ENCODE data around the gene MAP4K1.
"Not testable (repeated sequence)": the region's sequence is repeated elsewhere in the genome, so short reads cannot be mapped to it uniquely, and the experiment has no call there.

Gene MAP4K1

GRCh38 chr19:38565691-38566105 is 52.1 kb downstream of the MAP4K1 start:
- no peak for DNase-seq

- peak; percentile 43 to 50 for DNase-seq
These were observed 52.6 kb downstream of the MAP4K1 start for GRCh38 chr19:38564981-38565690.

- no peak for DNase-seq
These were observed 54.3 kb downstream of the MAP4K1 start for GRCh38 chr19:38563475-38563874.

- DNase-seq = no peak
These were observed 55.7 kb downstream of the MAP4K1 start for GRCh38 chr19:38562096-38562495.

GRCh38 chr19:38561658-38562057 is 56.1 kb downstream of the MAP4K1 start:
- no peak for DNase-seq

- no peak for DNase-seq
These were observed 56.6 kb downstream of the MAP4K1 start for GRCh38 chr19:38561053-38561606.

- DNase-seq = peak; percentile 56 to 59
These were observed 58.0 kb downstream of the MAP4K1 start for GRCh38 chr19:38559428-38560401.

- not testable (repeated sequence) for DNase-seq
These were observed 58.8 kb downstream of the MAP4K1 start for GRCh38 chr19:38558933-38559332.

GRCh38 chr19:38557205-38557799 is 60.5 kb downstream of the MAP4K1 start:
- peak; percentile 41 to 50 for DNase-seq

- DNase-seq = no peak
These were observed 61.1 kb downstream of the MAP4K1 start for GRCh38 chr19:38556521-38557174.

- DNase-seq = no peak
These were observed 62.6 kb downstream of the MAP4K1 start for GRCh38 chr19:38555200-38555599.

GRCh38 chr19:38554676-38555141 is 63.0 kb downstream of the MAP4K1 start:
- DNase-seq = no peak

GRCh38 chr19:38553239-38553638 is 64.5 kb downstream of the MAP4K1 start:
- not testable (repeated sequence) for DNase-seq

GRCh38 chr19:38551450-38551813 is 66.3 kb downstream of the MAP4K1 start:
- peak; percentile 76 to 80 for DNase-seq

GRCh38 chr19:38550376-38550775 is 67.4 kb downstream of the MAP4K1 start:
- no peak for DNase-seq

- DNase-seq = no peak
These were observed 67.8 kb downstream of the MAP4K1 start for GRCh38 chr19:38549942-38550341.

GRCh38 chr19:38549061-38549460 is 68.7 kb downstream of the MAP4K1 start:
- DNase-seq = no peak

- no peak for DNase-seq
These were observed 70.3 kb downstream of the MAP4K1 start for GRCh38 chr19:38547421-38547820.

- no peak for DNase-seq
These were observed 72.2 kb downstream of the MAP4K1 start for GRCh38 chr19:38545596-38545995.

- DNase-seq = no peak
These were observed 73.0 kb downstream of the MAP4K1 start for GRCh38 chr19:38544569-38545315.

- DNase-seq = peak; percentile 48 to 53
These were observed 73.8 kb downstream of the MAP4K1 start for GRCh38 chr19:38543807-38544568.

Measured in activated T-cell treated with anti-CD3 and anti-CD28 coated beads, Interleukin-2, amount 50 U/mL, for 48 hours (primary cell).